HepG2 (cell line): ENCODE results near the gene SLC16A5. TPM values are rescaled to one million over a fixed set of nuclear protein-coding genes. Genes with fewer than 3 reads are reported as not detected.

Experiments
- ARID3A ChIP-seq: IDR thresholded peaks from 2 replicates; pipeline ENCODE4 v1.6.1; 2012; ENCODE audit warnings: low read depth, low read length, improper control_type of control experiment
- ARID4A ChIP-seq: sonication (generic); formaldehyde crosslinking; IDR thresholded peaks from 2 replicates; pipeline ENCODE4 v1.5.0; 2020; ENCODE audit warnings: mild to moderate bottlenecking, missing genetic modification reagents, borderline replicate concordance
- ATF4 ChIP-seq, 2 experiments: fragments of 450-650 bp in 1 of 2; sonication (generic) in 1 of 2; formaldehyde crosslinking; IDR thresholded peaks; 2 replicates each; pipeline versions ENCODE4 v1.5.0 to v1.8.0; 2020 to 2022; ENCODE audit warnings: mild to moderate bottlenecking in 1 of 2, missing genetic modification reagents in 1 of 2
- ESRRA ChIP-seq: sonication (generic); formaldehyde crosslinking; IDR thresholded peaks from 2 replicates; pipeline ENCODE4 v1.5.1; 2020; ENCODE audit warnings: mild to moderate bottlenecking, low read depth, missing genetic modification reagents
- EZH2 ChIP-seq: conservative IDR thresholded peaks from 2 replicates; pipeline ENCODE4 v1.6.1; 2012; ENCODE audit warnings: mild to moderate bottlenecking, low read depth, low read length, moderate library complexity
- ISL2 ChIP-seq: sonication (generic); formaldehyde crosslinking; IDR thresholded peaks from 2 replicates; pipeline ENCODE4 v1.5.0; 2020; ENCODE audit warnings: missing genetic modification reagents
- KDM5B ChIP-seq: sonication (generic); formaldehyde crosslinking; IDR thresholded peaks from 2 replicates; pipeline ENCODE4 v1.4.0; 2020; ENCODE audit warnings: missing genetic modification reagents, mild to moderate bottlenecking, borderline replicate concordance
- PRDM4 ChIP-seq: sonication (generic); formaldehyde crosslinking; IDR thresholded peaks from 2 replicates; pipeline ENCODE4 v1.9.0; 2021; ENCODE audit warnings: missing genetic modification reagents, borderline replicate concordance
- RXRA ChIP-seq: sonication (generic); formaldehyde crosslinking; IDR thresholded peaks from 2 replicates; pipeline ENCODE4 v1.5.1; 2020; ENCODE audit warnings: missing genetic modification reagents
- ZFP82 ChIP-seq: sonication (generic); formaldehyde crosslinking; IDR thresholded peaks from 2 replicates; pipeline ENCODE4 v1.5.1; 2020; ENCODE audit warnings: mild to moderate bottlenecking, missing genetic modification reagents, borderline replicate concordance
- ZNF18 ChIP-seq: sonication (generic); formaldehyde crosslinking; IDR thresholded peaks from 2 replicates; pipeline ENCODE4 v1.8.0; 2022; ENCODE audit warnings: mild to moderate bottlenecking, missing genetic modification reagents; ENCODE audit not compliant: insufficient replicate concordance
- ZNF281 ChIP-seq: sonication (generic); formaldehyde crosslinking; IDR thresholded peaks from 2 replicates; pipeline ENCODE4 v1.4.0; 2020; ENCODE audit warnings: missing genetic modification reagents, borderline replicate concordance
- ZNF572 ChIP-seq: sonication (generic); formaldehyde crosslinking; IDR thresholded peaks from 2 replicates; pipeline ENCODE4 v1.5.1; 2020; ENCODE audit warnings: mild to moderate bottlenecking, missing genetic modification reagents
- ZNF768 ChIP-seq: sonication (generic); formaldehyde crosslinking; IDR thresholded peaks from 2 replicates; pipeline ENCODE4 v1.4.0; 2020; ENCODE audit warnings: missing genetic modification reagents
- polyA plus RNA-seq, 8 experiments: library from polyadenylated mRNA; depleted of rRNA in 3 of 8; stranded (reverse) in 7 of 8; unstranded in 1 of 8; fragments of >200 nt; fragmentation: Illumina TruSeq in 4 of 8; extraction: Trizol in 4 of 8; gene quantifications; 2 replicates each; pipeline versions ENCODE4 v1.2.1 to v1.2.3, GENCODE V29; 2011 to 2016; ENCODE audit warnings: low read depth in 4 of 8, missing spikeins in 1 of 8, mixed read lengths in 1 of 8; ENCODE audit not compliant: insufficient read depth in 1 of 8
- total RNA-seq, 5 experiments: library from RNA; depleted of rRNA; stranded (reverse); fragments of >200 nt; fragmentation: Illumina TruSeq; extraction: Trizol; gene quantifications; 2 replicates each; pipeline ENCODE4 v1.2.3, GENCODE V29; 2016; ENCODE audit warnings: low read depth in 1 of 5

Gene SLC16A5
- total and polyA plus RNA-seq, 2 of the 13 experiments (the other 11 are each of a cell fraction or from before 2014, with no cell fraction given): 0.69 to 5.6 TPM

GRCh38 chr17:75153780-75154194 lies 66.0 kb downstream of the SLC16A5 start (continued):
- TF ChIP-seq ESRRA (CRISPR knock-in tag) (no peak), EZH2 (no peak), RXRA (CRISPR knock-in tag) (no peak), ARID4A (CRISPR knock-in tag) (peak; percentile 53), KDM5B (CRISPR knock-in tag) (0 out of 2 replicates have a peak, but pooled peaks have one; percentile 11), ARID3A (no peak), ISL2 (no peak), ZNF18 (CRISPR knock-in tag) (no peak), ATF4 (CRISPR knock-in tag; IDR thresholded peaks at IDR 0.05) (no peak), ZNF281 (peak; percentile 25; the same call in 1 of the 2 replicates), PRDM4 (CRISPR knock-in tag) (no peak), ZFP82 (CRISPR knock-in tag) (peak; percentile 81; the same call in 1 of the 2 replicates), ZNF572 (CRISPR knock-in tag) (no peak), ZNF768 (CRISPR knock-in tag) (no peak)
